Measurements from ENCODE around the gene APOBEC3B.
"Not testable (repeated sequence)": the region's sequence is repeated elsewhere in the genome, so short reads cannot be mapped to it uniquely, and the experiment has no call there.

APOBEC3B gene

GRCh38 chr22:38938925-38939324 is 43.2 kb upstream of the APOBEC3B start:
- TF ChIP-seq CTCF (conservative IDR thresholded peaks at IDR 0.05; ENCODE audit: low read length): no peak
- DNase-seq (ENCODE audit: low read depth): no peak

DNA sequence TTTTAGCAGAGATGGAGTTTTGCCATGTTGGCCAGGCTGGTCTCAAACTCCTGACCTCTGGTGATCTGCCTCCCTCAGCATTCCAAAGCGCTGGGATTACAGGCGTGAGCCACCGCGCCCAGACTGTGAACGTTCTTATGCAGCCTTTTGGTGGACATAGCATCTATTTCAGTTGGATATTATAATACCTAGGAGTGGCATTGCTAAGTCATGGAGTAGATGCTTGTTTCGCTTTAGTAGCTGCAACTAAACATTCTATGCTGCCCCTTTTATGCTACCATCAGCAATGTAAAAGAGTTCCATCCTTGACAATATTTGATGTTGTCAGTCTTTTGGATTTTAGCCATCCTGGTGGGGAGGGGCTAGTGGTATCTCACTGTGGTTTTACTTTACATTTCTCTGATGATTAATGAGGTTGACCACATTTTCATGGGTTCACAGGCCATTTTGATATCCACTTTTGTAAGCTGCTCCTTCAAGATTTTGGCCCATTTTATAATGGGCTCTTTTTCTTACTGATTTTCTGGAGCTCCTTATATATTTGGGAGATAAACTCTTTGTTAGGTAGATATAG is 41.2 kb upstream of the APOBEC3B start:
- H3K4me3 ChIP-seq (ENCODE audit: low read length): no peak overlapping the region
- no peak for TF ChIP-seq CTCF (conservative IDR thresholded peaks at IDR 0.05; ENCODE audit: low read length)
- no peak for DNase-seq (ENCODE audit: low read depth)

More at GRCh38 chr22:38938925-38939324, 43.2 kb upstream of the APOBEC3B start:
- no peak overlapping the region for H3K4me3 ChIP-seq (ENCODE audit: low read length)

GRCh38 chr22:38941488-38941987 is 40.6 kb upstream of the APOBEC3B start:
- no peak for DNase-seq (ENCODE audit: low read depth)
- TF ChIP-seq CTCF (conservative IDR thresholded peaks at IDR 0.05; ENCODE audit: low read length): no peak
- H3K4me3 ChIP-seq (ENCODE audit: low read length): no peak overlapping the region

- DNase-seq (ENCODE audit: low read depth): no peak
- H3K4me3 ChIP-seq (ENCODE audit: low read length): no peak overlapping the region
- no peak for TF ChIP-seq CTCF (conservative IDR thresholded peaks at IDR 0.05; ENCODE audit: low read length)
Observed at GRCh38 chr22:38942702-38943101, 39.4 kb upstream of the APOBEC3B start.

DNA sequence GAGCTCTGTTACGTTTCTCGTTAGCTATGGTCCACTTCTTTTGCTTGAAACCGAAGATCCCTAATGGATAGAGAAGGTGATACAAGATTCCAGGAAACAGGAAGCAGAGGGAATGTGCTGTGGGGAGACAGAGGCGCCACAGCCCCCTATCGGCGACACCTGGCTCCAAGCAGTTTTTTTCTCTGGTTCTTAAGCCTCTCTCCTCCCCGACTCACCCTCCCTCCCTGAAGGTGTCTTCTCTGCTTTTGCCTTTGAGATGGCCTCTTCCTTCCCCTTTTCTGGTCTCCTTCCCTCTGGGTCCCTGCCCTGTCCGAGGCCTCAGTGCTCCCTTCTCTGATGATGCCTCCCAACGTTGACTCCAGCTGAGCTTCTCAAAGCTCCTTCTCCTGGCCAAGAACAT is 38.9 kb upstream of the APOBEC3B start:
- DNase-seq (ENCODE audit: low read depth): no peak

GRCh38 chr22:38943882-38944281 is 38.3 kb upstream of the APOBEC3B start:
- no peak for TF ChIP-seq CTCF (conservative IDR thresholded peaks at IDR 0.05; ENCODE audit: low read length)
- no peak for DNase-seq (ENCODE audit: low read depth)
- H3K4me3 ChIP-seq (ENCODE audit: low read length): no peak overlapping the region

More for the DNA sequence above, 38.9 kb upstream of the APOBEC3B start:
- no peak overlapping the region for H3K4me3 ChIP-seq (ENCODE audit: low read length)
- no peak for TF ChIP-seq CTCF (conservative IDR thresholded peaks at IDR 0.05; ENCODE audit: low read length)

DNA sequence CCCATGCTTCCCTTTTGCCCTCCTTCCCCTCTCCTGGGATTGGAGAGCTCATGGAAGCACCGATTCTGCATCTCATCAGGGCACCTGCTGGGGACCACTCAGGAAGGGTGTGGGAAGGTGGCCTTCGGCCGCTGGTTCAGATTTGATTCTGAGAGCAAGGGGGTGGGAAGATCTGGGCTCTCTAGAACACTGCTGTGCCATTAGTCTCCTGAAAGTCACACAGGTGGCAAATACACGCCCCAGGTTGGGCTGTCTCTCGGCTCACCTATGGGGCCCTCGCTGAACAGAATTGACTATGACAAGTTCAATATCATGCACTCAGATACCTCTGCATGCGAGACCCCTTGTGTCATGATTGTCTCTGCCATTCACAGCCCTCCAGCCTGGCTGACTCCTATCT is 37.5 kb upstream of the APOBEC3B start:
- DNase-seq (ENCODE audit: low read depth): no peak
- H3K4me3 ChIP-seq (ENCODE audit: low read length): no peak overlapping the region
- no peak for TF ChIP-seq CTCF (conservative IDR thresholded peaks at IDR 0.05; ENCODE audit: low read length)

- not testable (repeated sequence) for DNase-seq (ENCODE audit: low read depth); H3K4me3 ChIP-seq (ENCODE audit: low read length)
Observed at GRCh38 chr22:38945706-38946338, 36.3 kb upstream of the APOBEC3B start.

All from AG10803 (cell line).